ENCODE measurements around the gene PLK5. TPM values are rescaled to one million over a fixed set of nuclear protein-coding genes. Genes with fewer than 3 reads are reported as not detected.

Gene PLK5
- total RNA-seq, 1 experiment from 2014 or later = 0.57 TPM

- Histone ChIP-seq H3K4ac (ENCODE audit: low read depth, low read length) (no peak overlapping the region), H2BK20ac (ENCODE audit: low read depth, low read length, poor library complexity, severe bottlenecking) (no peak overlapping the region), H4K20me1 (ENCODE audit: control insufficient read depth, insufficient read depth, insufficient read length) (no peaks in the 10 kb centered on the region), H3K23ac (ENCODE audit: insufficient read length, low read depth, low read length) (no peak overlapping the region), H4K91ac (ENCODE audit: insufficient read length, low read depth, low read length) (no peak overlapping the region), H3K14ac (ENCODE audit: insufficient read depth, low read length) (no peak overlapping the region; the same call in 1 of the 2 replicates), H2AK5ac (ENCODE audit: insufficient read length, low read length) (no peak overlapping the region), H3K4me2 (ENCODE audit: insufficient read depth, insufficient read length, low read length) (no peak overlapping the region), H3K4me1 (ENCODE audit: insufficient read depth, low read length) (no peaks in the 10 kb centered on the region), H3K9ac (ENCODE audit: extremely low read depth, insufficient read length, low read length) (no peak overlapping the region), H3K23me2 (ENCODE audit: insufficient read length, low read depth, low read length, poor library complexity, severe bottlenecking) (peaks cover 3% of the 10 kb centered on the region), H2AFZ (ENCODE audit: low read length) (no peak overlapping the region), H2BK12ac (ENCODE audit: insufficient read length, low read depth, low read length) (no peak overlapping the region), H3K9me3 (ENCODE audit: control insufficient read depth, low read depth, low read length) (no peaks in the 10 kb centered on the region), H3K79me2 (ENCODE audit: insufficient read depth, low read length) (no peaks in the 10 kb centered on the region), H2BK5ac (ENCODE audit: insufficient read length, low read length) (no peak overlapping the region), H2BK120ac (ENCODE audit: low read depth, low read length, poor library complexity, severe bottlenecking) (no peak overlapping the region), H3K79me1 (ENCODE audit: insufficient read depth, low read depth, low read length, poor library complexity, severe bottlenecking) (no peaks in the 10 kb centered on the region), H4K8ac (replicated peaks; ENCODE audit: insufficient read length, low read depth, low read length) (no peak overlapping the region), H3T11ph (ENCODE audit: low read length) (no peak overlapping the region), H3K27ac (ENCODE audit: insufficient read length, low read depth, low read length) (no peak overlapping the region), H3K18ac (ENCODE audit: insufficient read length, low read depth, low read length) (no peak overlapping the region), H4K5ac (ENCODE audit: insufficient read length, low read depth, low read length) (no peak overlapping the region), H3K27me3 (ENCODE audit: insufficient read depth, low read length) (no peaks in the 10 kb centered on the region), H2BK15ac (ENCODE audit: low read depth, low read length) (no peak overlapping the region), H3K56ac (ENCODE audit: insufficient read length, low read depth, low read length) (no peak overlapping the region)
- Mint-ChIP-seq H3K4me1 (peaks cover 0 to 9% of the 10 kb centered on the region in 2 experiments; a peak in 2 of 4 replicates), H3K36me3 (ENCODE audit: insufficient read depth in 1 of 3, low read depth in 3 of 3) (peaks cover 5 to 10% (median 7%) of the 10 kb centered on the region in 3 experiments; a peak in 6 of 7 replicates), H3K9me3 (no peaks in the 10 kb centered on the region), H3K27ac (no peak overlapping the region), H3K4me3 (no peak overlapping the region), H3K27me3 (ENCODE audit: low read depth) (no peaks in the 10 kb centered on the region; the same call in 1 of the 2 replicates)
- WGBS (ENCODE audit: extremely low coverage, insufficient read length, low lambda C conversion rate) = no CpG with 5 or more reads among the region's 36 CpGs
- DNase-seq = no peak
- no peak for TF ChIP-seq CTCF (conservative IDR thresholded peaks at IDR 0.05)
Observed at GRCh38 chr19:1481893-1482360, 42.0 kb upstream of the PLK5 start.
